Cardiac muscle cell (in vitro differentiated cells and primary cell): ENCODE data around the gene EPHA1. TPM values are rescaled to one million over a fixed set of nuclear protein-coding genes. Genes with fewer than 3 reads are reported as not detected.

Experiments used
- DNase-seq, 2 donors: peaks; one replicate each; pipeline versions ENCODE4 v3.0.0 to v3.0.0-alpha.2; 2010 to 2017; ENCODE audit warnings: low read depth in 1 of 2, low spot score in 1 of 2
- H3K27ac ChIP-seq: fragments of 200-600 bp; sonication (generic); 2 replicates; pipeline ENCODE4 v1.5.1; 2016
- H3K27me3 ChIP-seq: fragments of 200-600 bp; sonication (generic); 2 replicates; pipeline ENCODE4 v1.6.0; 2016; ENCODE audit warnings: control low read depth
- H3K36me3 ChIP-seq: fragments of 200-600 bp; sonication (generic); 2 replicates; pipeline ENCODE4 v1.5.1; 2016; ENCODE audit warnings: control low read depth
- H3K4me1 ChIP-seq: fragments of 200-600 bp; sonication (generic); 2 replicates; pipeline ENCODE4 v1.8.1; 2017; ENCODE audit warnings: low read depth, mild to moderate bottlenecking, mixed run types
- H3K4me3 ChIP-seq: fragments of 200-600 bp; sonication (generic); 2 replicates; pipeline ENCODE4 v1.5.1; 2016; ENCODE audit warnings: mild to moderate bottlenecking
- H3K9me3 ChIP-seq: fragments of 200-600 bp; sonication (generic); 2 replicates; pipeline ENCODE4 v1.5.1; 2017; ENCODE audit warnings: low read depth, mild to moderate bottlenecking, control low read depth
- CTCF ChIP-seq: IDR thresholded peaks from 2 replicates; pipeline ENCODE4 v1.5.1; 2012; ENCODE audit warnings: low read depth, mild to moderate bottlenecking, low read length
- polyA plus RNA-seq: library from polyadenylated mRNA; unstranded; fragments of >200 nt; fragmentation: Nextera tagmentation; extraction: Ambion mirVana; gene quantifications from 2 replicates; pipeline ENCODE4 v1.2.1, GENCODE V29; 2016
- total RNA-seq: library from RNA; depleted of rRNA; stranded (reverse); fragments of >200 nt; gene quantifications from 2 replicates; pipeline ENCODE4 v1.2.3, GENCODE V29; 2016

The EPHA1 gene
- total and polyA plus RNA-seq, 2 experiments from 2014 or later, result 0.30 to 1.8 TPM

GRCh38 chr7:143387156-143387975 is 21.3 kb downstream of the EPHA1 start:
- Histone ChIP-seq H3K27me3 (no peaks in the 10 kb centered on the region), H3K4me1 (peaks cover 5% of the 10 kb centered on the region), H3K36me3 (peaks cover 27% of the 10 kb centered on the region), H3K9me3 (no peaks in the 10 kb centered on the region), H3K27ac (no peak overlapping the region), H3K4me3 (no peak overlapping the region)
- peak; percentile 12 for TF ChIP-seq CTCF
- DNase-seq, result peak in 1 of 2 donors; percentile 18

GRCh38 chr7:143385891-143386781 is 22.5 kb downstream of the EPHA1 start:
- H3K36me3 ChIP-seq, result peaks cover 27% of the 10 kb centered on the region
- H3K4me3 ChIP-seq, result no peak overlapping the region
- no peaks in the 10 kb centered on the region for H3K9me3 ChIP-seq
- no peaks in the 10 kb centered on the region for H3K27me3 ChIP-seq
- H3K27ac ChIP-seq, result no peak overlapping the region
- DNase-seq, result peak in 1 of 2 donors; percentile 68
- H3K4me1 ChIP-seq, result peaks cover 5% of the 10 kb centered on the region
- no peak for TF ChIP-seq CTCF

GRCh38 chr7:143384661-143385631 is 23.7 kb downstream of the EPHA1 start:
- Histone ChIP-seq H3K27ac (no peak overlapping the region), H3K4me3 (no peak overlapping the region), H3K36me3 (peaks cover 20% of the 10 kb centered on the region), H3K4me1 (peaks cover 5% of the 10 kb centered on the region), H3K27me3 (no peaks in the 10 kb centered on the region), H3K9me3 (no peaks in the 10 kb centered on the region)
- no peak for TF ChIP-seq CTCF
- DNase-seq, result peak in 1 of 2 donors; percentile 81

GRCh38 chr7:143384148-143384547 is 24.5 kb downstream of the EPHA1 start:
- Histone ChIP-seq H3K36me3 (peaks cover 12% of the 10 kb centered on the region), H3K27me3 (no peaks in the 10 kb centered on the region), H3K9me3 (no peaks in the 10 kb centered on the region), H3K27ac (no peak overlapping the region), H3K4me1 (peaks cover 13% of the 10 kb centered on the region), H3K4me3 (no peak overlapping the region)
- TF ChIP-seq CTCF, result no peak
- DNase-seq, result peak in 1 of 2 donors; percentile 70

- H3K36me3 ChIP-seq, result peaks cover 8% of the 10 kb centered on the region
- no peak overlapping the region for H3K27ac ChIP-seq
- TF ChIP-seq CTCF, result no peak
- H3K9me3 ChIP-seq, result no peaks in the 10 kb centered on the region
- peak in 1 of 2 donors; percentile 9 for DNase-seq
- no peaks in the 10 kb centered on the region for H3K27me3 ChIP-seq
- peaks cover 18% of the 10 kb centered on the region for H3K4me1 ChIP-seq
- no peak overlapping the region for H3K4me3 ChIP-seq
Measured at GRCh38 chr7:143383642-143383957, 25.1 kb downstream of the EPHA1 start.
